ENCODE data around the gene PID1.

The PID1 gene

DNA sequence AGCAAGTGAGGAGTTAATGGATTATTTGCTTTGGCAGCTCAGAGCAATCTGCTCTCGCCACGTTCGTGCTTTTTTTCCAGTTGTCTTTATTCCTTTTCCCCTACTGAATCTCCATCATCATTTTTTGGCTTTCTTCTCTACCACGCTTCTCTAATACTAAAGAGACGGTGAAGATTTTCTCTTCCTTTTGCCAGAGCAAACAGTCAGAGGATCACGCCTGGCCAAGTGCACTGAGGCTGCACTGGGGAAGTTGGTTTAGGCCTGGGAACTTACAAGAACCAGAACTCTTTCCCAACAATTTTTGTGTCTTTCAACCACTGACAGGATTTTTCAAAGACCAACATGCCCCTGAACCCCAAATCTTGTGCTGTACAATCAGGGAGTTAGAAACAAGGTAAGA lies 172.3 kb downstream of the PID1 start:
- no peaks in the 10 kb centered on the region for H3K9me3 ChIP-seq (ENCODE audit: control insufficient read depth in 5 of 5, low read length in 5 of 5)
- H3K36me3 ChIP-seq (ENCODE audit: control insufficient read depth in 5 of 5, insufficient read depth in 5 of 5, low read length in 5 of 5), result no peaks in the 10 kb centered on the region
- H3K27ac ChIP-seq (ENCODE audit: low read depth, low read length), result no peak overlapping the region
- H3K4me3 ChIP-seq (ENCODE audit: low read depth in 1 of 5, low read length in 5 of 5), result no peak overlapping the region
- no peak overlapping the region for H3K9ac ChIP-seq (ENCODE audit: low read length in 5 of 5)
- H3K27me3 ChIP-seq (ENCODE audit: control insufficient read depth in 5 of 5, insufficient read depth in 4 of 5, low read length in 5 of 5), result no peaks in the 10 kb centered on the region
- no peaks in the 10 kb centered on the region for H3K4me1 ChIP-seq (ENCODE audit: control insufficient read depth in 5 of 5, insufficient read depth in 5 of 5, low read length in 5 of 5)

DNA sequence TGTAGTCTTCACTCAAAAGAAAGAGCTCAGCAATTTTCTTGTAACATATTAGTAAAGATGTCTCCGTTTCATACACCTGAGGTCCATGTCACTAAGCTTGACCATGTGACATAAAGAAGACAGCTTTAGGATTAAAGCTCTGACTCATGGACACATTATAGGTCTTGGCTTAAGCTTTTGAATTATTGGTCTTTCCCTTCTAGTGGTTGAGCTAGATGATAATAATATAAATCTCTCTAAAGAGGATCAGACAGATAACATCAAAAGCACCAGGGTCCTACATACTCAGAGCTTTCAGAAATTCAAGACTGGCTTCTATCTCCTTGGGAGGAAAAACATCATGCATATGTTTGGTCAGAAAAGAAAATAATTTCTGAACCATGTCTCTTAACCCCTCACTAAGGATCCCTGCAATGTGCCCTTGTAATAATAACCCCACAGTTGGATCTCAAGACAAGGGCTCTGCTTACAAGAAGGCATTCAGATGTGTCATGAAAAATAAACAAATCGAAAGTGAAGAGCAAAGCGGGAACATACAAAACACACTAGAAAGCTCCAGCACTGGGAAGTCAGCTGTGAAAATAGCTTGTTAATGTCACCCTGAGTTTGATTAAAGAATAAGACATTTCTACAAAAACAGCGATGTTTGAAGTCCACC lies 174.5 kb downstream of the PID1 start:
- Histone ChIP-seq H3K4me3 (ENCODE audit: low read depth in 1 of 5, low read length in 5 of 5) (no peak overlapping the region), H3K9me3 (ENCODE audit: control insufficient read depth in 5 of 5, low read length in 5 of 5) (no peaks in the 10 kb centered on the region), H3K36me3 (ENCODE audit: control insufficient read depth in 5 of 5, insufficient read depth in 5 of 5, low read length in 5 of 5) (peaks cover 0 to 3% (median 0%) of the 10 kb centered on the region in 5 donors), H3K27me3 (ENCODE audit: control insufficient read depth in 5 of 5, insufficient read depth in 4 of 5, low read length in 5 of 5) (no peaks in the 10 kb centered on the region), H3K4me1 (ENCODE audit: control insufficient read depth in 5 of 5, insufficient read depth in 5 of 5, low read length in 5 of 5) (no peaks in the 10 kb centered on the region), H3K9ac (ENCODE audit: low read length in 5 of 5) (no peak overlapping the region), H3K27ac (ENCODE audit: low read depth, low read length) (no peak overlapping the region)

DNA sequence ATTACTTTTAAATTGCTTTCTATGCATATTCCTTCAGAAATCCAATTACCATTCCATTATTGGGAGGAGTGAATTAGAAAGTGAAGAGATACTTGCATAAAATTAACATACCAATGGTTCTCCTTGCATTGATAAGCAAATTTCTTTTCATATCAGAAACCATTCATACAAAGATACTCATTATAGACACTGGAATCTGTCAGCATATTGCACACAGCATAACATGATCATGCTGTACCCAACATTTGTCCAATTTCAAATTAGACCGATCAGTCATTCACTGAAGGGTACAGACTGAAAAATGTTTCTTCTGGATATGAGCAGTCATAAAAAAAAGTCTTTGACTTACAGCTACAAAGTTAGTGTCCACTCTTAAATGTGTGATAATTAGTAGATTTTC lies 175.6 kb downstream of the PID1 start:
- Histone ChIP-seq H3K9me3 (ENCODE audit: control insufficient read depth in 5 of 5, low read length in 5 of 5) (no peaks in the 10 kb centered on the region), H3K9ac (ENCODE audit: low read length in 5 of 5) (no peak overlapping the region), H3K36me3 (ENCODE audit: control insufficient read depth in 5 of 5, insufficient read depth in 5 of 5, low read length in 5 of 5) (peaks cover 0 to 3% (median 0%) of the 10 kb centered on the region in 5 donors), H3K4me3 (ENCODE audit: low read depth in 1 of 5, low read length in 5 of 5) (no peak overlapping the region), H3K27ac (ENCODE audit: low read depth, low read length) (no peak overlapping the region), H3K27me3 (ENCODE audit: control insufficient read depth in 5 of 5, insufficient read depth in 4 of 5, low read length in 5 of 5) (no peaks in the 10 kb centered on the region), H3K4me1 (ENCODE audit: control insufficient read depth in 5 of 5, insufficient read depth in 5 of 5, low read length in 5 of 5) (no peaks in the 10 kb centered on the region)

DNA sequence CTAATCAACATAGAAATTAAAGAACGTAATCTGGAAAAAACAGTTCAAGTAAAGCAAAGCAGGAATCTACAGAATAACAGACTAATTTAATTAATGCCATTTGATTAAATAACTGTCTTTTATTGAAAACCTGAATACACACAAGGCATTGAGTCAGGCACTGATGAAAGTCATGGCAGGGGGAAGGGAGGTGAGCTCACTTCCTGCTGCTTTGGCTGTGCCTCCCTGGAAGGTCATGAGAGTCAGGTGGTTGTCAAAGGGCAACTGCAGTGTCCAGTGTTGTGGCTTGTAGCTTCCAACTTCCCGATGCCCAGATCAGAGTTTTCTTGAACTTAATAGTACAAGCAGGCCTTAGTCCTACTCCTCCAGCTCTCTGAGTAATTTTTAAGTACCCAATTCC lies 180.9 kb downstream of the PID1 start:
- Histone ChIP-seq H3K27ac (ENCODE audit: low read depth, low read length) (no peak overlapping the region), H3K9me3 (ENCODE audit: control insufficient read depth in 5 of 5, low read length in 5 of 5) (no peaks in the 10 kb centered on the region), H3K4me3 (ENCODE audit: low read depth in 1 of 5, low read length in 5 of 5) (no peak overlapping the region), H3K27me3 (ENCODE audit: control insufficient read depth in 5 of 5, insufficient read depth in 4 of 5, low read length in 5 of 5) (no peaks in the 10 kb centered on the region), H3K4me1 (ENCODE audit: control insufficient read depth in 5 of 5, insufficient read depth in 5 of 5, low read length in 5 of 5) (no peaks in the 10 kb centered on the region), H3K36me3 (ENCODE audit: control insufficient read depth in 5 of 5, insufficient read depth in 5 of 5, low read length in 5 of 5) (peaks cover 0 to 3% (median 0%) of the 10 kb centered on the region in 5 donors), H3K9ac (ENCODE audit: low read length in 5 of 5) (no peak overlapping the region)

DNA sequence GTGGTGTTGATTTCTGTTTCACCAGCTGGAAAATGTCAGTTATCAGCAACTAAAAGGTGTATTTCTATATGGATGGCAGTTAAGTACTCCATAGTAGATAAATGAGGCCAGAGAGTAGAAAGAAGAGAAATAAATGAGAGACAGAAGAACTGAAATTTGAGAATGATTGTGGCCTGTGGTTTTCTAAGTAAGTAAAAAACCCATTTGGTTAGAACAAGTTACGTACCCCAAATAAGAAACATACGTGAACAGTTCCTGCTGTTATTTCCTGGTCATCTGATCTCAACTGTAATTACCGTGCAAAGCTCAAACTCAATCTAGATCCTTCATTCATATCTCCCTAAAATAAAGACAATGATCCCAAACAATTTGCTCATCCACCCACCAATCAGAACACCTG lies 181.3 kb downstream of the PID1 start:
- Histone ChIP-seq H3K27me3 (ENCODE audit: control insufficient read depth in 5 of 5, insufficient read depth in 4 of 5, low read length in 5 of 5) (no peaks in the 10 kb centered on the region), H3K27ac (ENCODE audit: low read depth, low read length) (no peak overlapping the region), H3K4me1 (ENCODE audit: control insufficient read depth in 5 of 5, insufficient read depth in 5 of 5, low read length in 5 of 5) (peaks cover 0 to 2% (median 0%) of the 10 kb centered on the region in 5 donors), H3K9ac (ENCODE audit: low read length in 5 of 5) (no peak overlapping the region), H3K9me3 (ENCODE audit: control insufficient read depth in 5 of 5, low read length in 5 of 5) (no peaks in the 10 kb centered on the region), H3K4me3 (ENCODE audit: low read depth in 1 of 5, low read length in 5 of 5) (no peak overlapping the region), H3K36me3 (ENCODE audit: control insufficient read depth in 5 of 5, insufficient read depth in 5 of 5, low read length in 5 of 5) (peaks cover 0 to 3% (median 0%) of the 10 kb centered on the region in 5 donors)

DNA sequence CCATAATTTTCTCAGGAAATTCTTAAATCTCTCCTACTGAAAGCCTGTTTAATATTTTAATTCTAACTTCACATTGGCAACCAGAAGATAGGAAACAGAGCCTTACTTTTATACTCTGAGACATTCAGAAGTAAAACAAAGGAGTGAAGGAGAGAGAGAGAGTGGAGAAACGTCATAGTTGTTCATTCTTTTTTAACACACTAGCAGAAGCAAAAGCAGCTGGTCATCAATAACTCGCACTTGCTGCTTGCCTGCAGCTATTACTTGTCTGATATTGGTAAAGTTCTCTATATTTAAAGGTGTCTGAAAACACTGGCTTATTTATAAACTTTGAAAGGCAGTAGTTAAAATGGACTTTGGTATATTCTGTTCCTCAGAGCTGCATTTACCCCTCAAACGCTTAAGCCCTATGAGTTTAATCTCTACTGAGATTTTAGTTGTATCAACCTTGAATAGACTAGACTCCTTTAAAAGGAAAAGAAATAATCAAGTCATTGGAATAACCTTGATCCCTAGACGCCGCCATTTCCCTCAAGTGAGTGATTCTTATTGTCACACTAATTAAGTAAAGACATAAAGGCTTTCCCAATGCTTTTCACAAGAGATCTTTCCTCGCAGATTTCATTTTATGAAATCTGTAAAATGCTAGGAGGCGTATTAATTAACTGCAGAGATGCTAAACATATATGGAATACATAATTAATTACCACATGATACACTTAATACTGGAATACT lies 182.0 kb downstream of the PID1 start:
- H3K4me3 ChIP-seq (ENCODE audit: low read depth in 1 of 5, low read length in 5 of 5), result no peak overlapping the region
- no peaks in the 10 kb centered on the region for H3K9me3 ChIP-seq (ENCODE audit: control insufficient read depth in 5 of 5, low read length in 5 of 5)
- H3K27ac ChIP-seq (ENCODE audit: low read depth, low read length), result no peak overlapping the region
- H3K9ac ChIP-seq (ENCODE audit: low read length in 5 of 5), result no peak overlapping the region
- peaks cover 0 to 3% (median 0%) of the 10 kb centered on the region in 5 donors for H3K36me3 ChIP-seq (ENCODE audit: control insufficient read depth in 5 of 5, insufficient read depth in 5 of 5, low read length in 5 of 5)
- H3K4me1 ChIP-seq (ENCODE audit: control insufficient read depth in 5 of 5, insufficient read depth in 5 of 5, low read length in 5 of 5), result peaks cover 0 to 8% (median 2%) of the 10 kb centered on the region in 5 donors
- no peaks in the 10 kb centered on the region for H3K27me3 ChIP-seq (ENCODE audit: control insufficient read depth in 5 of 5, insufficient read depth in 4 of 5, low read length in 5 of 5)

DNA sequence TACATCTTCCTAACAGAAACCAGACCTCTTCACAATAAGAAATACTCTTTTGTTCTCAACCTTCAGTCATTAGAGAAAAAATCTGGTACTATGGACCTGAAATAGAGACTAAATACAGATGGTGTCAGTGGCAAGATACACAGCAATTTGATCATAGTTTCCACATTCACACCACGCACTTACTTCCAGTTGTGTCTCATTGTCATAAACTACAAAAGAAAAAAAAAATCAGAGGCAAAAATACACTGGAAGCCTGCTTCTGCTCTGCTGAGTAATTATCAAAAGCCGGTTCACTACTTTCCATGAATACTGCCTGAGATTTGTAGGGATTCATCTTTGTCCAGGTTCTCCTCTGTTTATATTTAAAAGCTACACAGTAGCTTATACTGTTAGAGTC lies 182.6 kb downstream of the PID1 start:
- Histone ChIP-seq H3K27ac (ENCODE audit: low read depth, low read length) (no peak overlapping the region), H3K9ac (ENCODE audit: low read length in 5 of 5) (no peak overlapping the region), H3K4me1 (ENCODE audit: control insufficient read depth in 5 of 5, insufficient read depth in 5 of 5, low read length in 5 of 5) (peaks cover 0 to 9% (median 2%) of the 10 kb centered on the region in 5 donors), H3K27me3 (ENCODE audit: control insufficient read depth in 5 of 5, insufficient read depth in 4 of 5, low read length in 5 of 5) (no peaks in the 10 kb centered on the region), H3K36me3 (ENCODE audit: control insufficient read depth in 5 of 5, insufficient read depth in 5 of 5, low read length in 5 of 5) (peaks cover 0 to 3% (median 0%) of the 10 kb centered on the region in 5 donors), H3K9me3 (ENCODE audit: control insufficient read depth in 5 of 5, low read length in 5 of 5) (no peaks in the 10 kb centered on the region), H3K4me3 (ENCODE audit: low read depth in 1 of 5, low read length in 5 of 5) (no peak overlapping the region)

DNA sequence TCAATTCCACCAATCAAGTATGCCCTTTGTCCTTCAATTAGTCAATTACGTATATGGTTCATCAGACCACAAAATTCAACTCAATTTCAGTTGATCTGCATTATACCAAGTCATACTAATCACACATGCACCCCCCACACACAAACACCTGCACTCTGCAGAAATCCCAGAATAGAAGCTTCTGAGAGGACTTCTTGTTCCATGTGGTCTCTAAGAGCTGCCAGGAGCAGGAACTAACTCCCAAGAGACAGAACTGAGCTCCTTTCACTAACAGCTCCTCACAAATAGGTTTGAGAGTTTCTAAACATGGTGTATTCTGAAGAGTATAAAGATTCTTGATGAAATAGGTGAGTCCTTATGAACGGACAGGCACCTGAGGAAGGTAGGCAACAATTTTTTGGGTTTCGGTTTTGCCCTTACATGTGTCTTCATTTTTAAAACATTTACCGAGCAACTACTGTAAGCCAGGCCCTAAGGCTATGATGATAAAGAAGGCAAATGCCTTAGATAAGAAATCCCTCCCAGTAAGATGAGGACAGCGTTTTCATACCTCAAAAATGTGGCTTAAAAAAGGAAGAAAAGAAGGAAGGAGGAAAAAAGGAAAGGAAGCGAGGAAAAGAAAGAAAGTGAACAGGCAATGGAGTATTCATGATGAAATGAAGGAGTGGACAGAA lies 183.1 kb downstream of the PID1 start:
- Histone ChIP-seq H3K36me3 (ENCODE audit: control insufficient read depth in 5 of 5, insufficient read depth in 5 of 5, low read length in 5 of 5) (peaks cover 0 to 3% (median 0%) of the 10 kb centered on the region in 5 donors), H3K4me3 (ENCODE audit: low read depth in 1 of 5, low read length in 5 of 5) (no peak overlapping the region), H3K27me3 (ENCODE audit: control insufficient read depth in 5 of 5, insufficient read depth in 4 of 5, low read length in 5 of 5) (no peaks in the 10 kb centered on the region), H3K9ac (ENCODE audit: low read length in 5 of 5) (no peak overlapping the region), H3K27ac (ENCODE audit: low read depth, low read length) (no peak overlapping the region), H3K9me3 (ENCODE audit: control insufficient read depth in 5 of 5, low read length in 5 of 5) (no peaks in the 10 kb centered on the region), H3K4me1 (ENCODE audit: control insufficient read depth in 5 of 5, insufficient read depth in 5 of 5, low read length in 5 of 5) (peaks cover 0 to 9% (median 2%) of the 10 kb centered on the region in 5 donors)

DNA sequence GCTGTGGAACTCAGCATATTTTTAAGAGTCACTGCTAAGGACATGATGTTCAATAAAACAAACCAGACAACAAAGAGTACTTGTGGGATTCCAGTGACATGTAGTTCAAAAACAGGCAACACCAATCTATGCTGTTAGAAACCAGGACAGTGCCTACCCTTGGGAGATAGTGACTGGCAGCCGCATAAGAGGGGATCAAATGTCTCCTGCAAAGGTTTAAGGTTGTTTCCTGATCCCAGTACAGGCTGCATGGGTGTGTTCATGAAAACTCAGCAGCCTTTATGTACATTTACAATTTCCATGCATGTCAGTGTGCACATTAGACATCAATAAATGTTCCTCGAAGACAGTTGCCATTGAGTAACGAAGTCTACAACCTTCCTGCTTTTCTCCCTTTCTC lies 183.8 kb downstream of the PID1 start:
- no peaks in the 10 kb centered on the region for H3K27me3 ChIP-seq (ENCODE audit: control insufficient read depth in 5 of 5, insufficient read depth in 4 of 5, low read length in 5 of 5)
- no peak overlapping the region for H3K4me3 ChIP-seq (ENCODE audit: low read depth in 1 of 5, low read length in 5 of 5)
- H3K4me1 ChIP-seq (ENCODE audit: control insufficient read depth in 5 of 5, insufficient read depth in 5 of 5, low read length in 5 of 5), result peaks cover 0 to 9% (median 2%) of the 10 kb centered on the region in 5 donors
- H3K9ac ChIP-seq (ENCODE audit: low read length in 5 of 5), result no peak overlapping the region
- H3K36me3 ChIP-seq (ENCODE audit: control insufficient read depth in 5 of 5, insufficient read depth in 5 of 5, low read length in 5 of 5), result peaks cover 0 to 3% (median 0%) of the 10 kb centered on the region in 5 donors
- H3K9me3 ChIP-seq (ENCODE audit: control insufficient read depth in 5 of 5, low read length in 5 of 5), result peaks cover 0 to 3% (median 0%) of the 10 kb centered on the region in 5 donors
- H3K27ac ChIP-seq (ENCODE audit: low read depth, low read length), result no peak overlapping the region

DNA sequence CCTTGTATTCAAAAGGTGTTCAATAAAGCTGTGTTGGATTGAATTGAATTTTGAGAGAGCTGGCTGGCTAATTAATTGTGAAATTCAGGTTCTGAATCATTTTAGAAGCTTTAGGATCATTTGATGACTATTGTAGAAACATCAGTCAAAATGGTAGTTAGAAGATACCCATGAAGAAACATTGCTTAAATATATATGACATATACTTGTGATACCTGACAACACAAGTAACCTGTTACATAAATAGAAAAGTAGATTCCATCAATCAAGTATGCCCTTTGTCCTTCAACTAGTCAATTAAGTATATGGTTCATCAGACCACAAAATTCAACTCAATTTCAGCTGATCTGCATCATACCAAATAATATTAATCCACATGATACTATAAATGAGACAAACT lies 185.6 kb downstream of the PID1 start:
- no peak overlapping the region for H3K27ac ChIP-seq (ENCODE audit: low read depth, low read length)
- H3K9me3 ChIP-seq (ENCODE audit: control insufficient read depth in 5 of 5, low read length in 5 of 5), result peaks cover 0 to 5% (median 0%) of the 10 kb centered on the region in 5 donors
- H3K9ac ChIP-seq (ENCODE audit: low read length in 5 of 5), result no peak overlapping the region
- peaks cover 0 to 9% (median 2%) of the 10 kb centered on the region in 5 donors for H3K4me1 ChIP-seq (ENCODE audit: control insufficient read depth in 5 of 5, insufficient read depth in 5 of 5, low read length in 5 of 5)
- no peaks in the 10 kb centered on the region for H3K36me3 ChIP-seq (ENCODE audit: control insufficient read depth in 5 of 5, insufficient read depth in 5 of 5, low read length in 5 of 5)
- H3K4me3 ChIP-seq (ENCODE audit: low read depth in 1 of 5, low read length in 5 of 5), result no peak overlapping the region
- H3K27me3 ChIP-seq (ENCODE audit: control insufficient read depth in 5 of 5, insufficient read depth in 4 of 5, low read length in 5 of 5), result no peaks in the 10 kb centered on the region

Data from subcutaneous abdominal adipose tissue (tissue), 5 donors.